Measurements from ENCODE around the gene DOC2B. TPM values are rescaled to one million over a fixed set of nuclear protein-coding genes. Genes with fewer than 3 reads are reported as not detected.
"Not testable (repeated sequence)": the region's sequence is repeated elsewhere in the genome, so short reads cannot be mapped to it uniquely, and the experiment has no call there.

Gene DOC2B
- polyA plus RNA-seq, 1 experiment: not detected

- Histone ChIP-seq H3K4me3 (ENCODE audit: low read depth, low read length) (no peak overlapping the region), H3K27me3 (ENCODE audit: control insufficient read depth, insufficient read depth, low read length) (0 out of 2 replicates have a peak, but pooled peaks cover 2% of the 10 kb centered on the region), H3K36me3 (ENCODE audit: control insufficient read depth, insufficient read depth, low read length) (no peaks in the 10 kb centered on the region)
- no peak for DNase-seq (ENCODE audit: low read depth)
- TF ChIP-seq CTCF (IDR thresholded peaks at IDR 0.05; ENCODE audit: insufficient read depth, low read depth, low read length): no peak
- ChIA-PET CTCF (interaction anchor here (0.6 to 1.7 kb wide), 4 partner anchors 241 to 558 kb away, joined by 3 to 11 read pairs (median 4); no protein-coding TSS in a partner anchor), POLR2A (no interaction called here)
These were observed 36.3 kb downstream of the DOC2B start for GRCh38 chr17:144936-145670.

- peak; percentile 69 for TF ChIP-seq CTCF (IDR thresholded peaks at IDR 0.05; ENCODE audit: insufficient read depth, low read depth, low read length)
- DNase-seq (ENCODE audit: low read depth): no peak
- no peaks in the 10 kb centered on the region for H3K27me3 ChIP-seq (ENCODE audit: control insufficient read depth, insufficient read depth, low read length)
- CTCF ChIA-PET: interaction anchor here (0.6 to 1.1 kb wide), 2 partner anchors 163 to 249 kb away, joined by 3 read pairs; no protein-coding TSS in a partner anchor
- no peak overlapping the region for H3K4me3 ChIP-seq (ENCODE audit: low read depth, low read length)
- no peaks in the 10 kb centered on the region for H3K36me3 ChIP-seq (ENCODE audit: control insufficient read depth, insufficient read depth, low read length)
- POLR2A ChIA-PET: no interaction called here
These were observed 37.6 kb downstream of the DOC2B start for GRCh38 chr17:143785-144281.

- Histone ChIP-seq H3K4me3 (ENCODE audit: low read depth, low read length) (no peak overlapping the region), H3K36me3 (ENCODE audit: control insufficient read depth, insufficient read depth, low read length) (no peaks in the 10 kb centered on the region), H3K27me3 (ENCODE audit: control insufficient read depth, insufficient read depth, low read length) (no peaks in the 10 kb centered on the region)
- POLR2A ChIA-PET: no interaction called here
- DNase-seq (ENCODE audit: low read depth): no peak
- CTCF ChIA-PET: interaction anchor here (0.6 kb wide), 1 partner anchor 592 kb away, joined by 3 read pairs; no protein-coding TSS in a partner anchor
- no peak for TF ChIP-seq CTCF (IDR thresholded peaks at IDR 0.05; ENCODE audit: insufficient read depth, low read depth, low read length)
These were observed 38.3 kb downstream of the DOC2B start for GRCh38 chr17:142876-143784.

GRCh38 chr17:142102-142661 lies 39.3 kb downstream of the DOC2B start:
- no peak for DNase-seq (ENCODE audit: low read depth)
- ChIA-PET CTCF (interaction anchor here (0.7 to 1.0 kb wide), 3 partner anchors 244 to 663 kb away, joined by 3 to 4 read pairs (median 3); no protein-coding TSS in a partner anchor), POLR2A (no interaction called here)
- Histone ChIP-seq H3K4me3 (ENCODE audit: low read depth, low read length) (no peak overlapping the region), H3K27me3 (ENCODE audit: control insufficient read depth, insufficient read depth, low read length) (no peaks in the 10 kb centered on the region), H3K36me3 (ENCODE audit: control insufficient read depth, insufficient read depth, low read length) (no peaks in the 10 kb centered on the region)
- TF ChIP-seq CTCF (IDR thresholded peaks at IDR 0.05; ENCODE audit: insufficient read depth, low read depth, low read length): no peak

GRCh38 chr17:139401-140205 lies 41.8 kb downstream of the DOC2B start:
- H3K36me3 ChIP-seq (ENCODE audit: control insufficient read depth, insufficient read depth, low read length); POLR2A ChIA-PET; H3K4me3 ChIP-seq (ENCODE audit: low read depth, low read length); CTCF ChIA-PET; DNase-seq (ENCODE audit: low read depth); H3K27me3 ChIP-seq (ENCODE audit: control insufficient read depth, insufficient read depth, low read length): not testable (repeated sequence)

GRCh38 chr17:137166-137807 lies 44.2 kb downstream of the DOC2B start, which contains the start of gene SCGB1C2:
TSS of gene SCGB1C2 (plus strand) at chr17:137569. CDS start at chr17:137591, 22 bp downstream.
- POLR2A ChIA-PET; DNase-seq (ENCODE audit: low read depth): not testable (repeated sequence)
- CTCF ChIA-PET: interaction anchor here (0.6 kb wide), 1 partner anchor 170 kb away, joined by 3 read pairs; no protein-coding TSS in a partner anchor

More at GRCh38 chr17:137166-137807, 44.2 kb downstream of the DOC2B start, which contains the start of gene SCGB1C2:
- not testable (repeated sequence) for H3K27me3 ChIP-seq (ENCODE audit: control insufficient read depth, insufficient read depth, low read length); H3K36me3 ChIP-seq (ENCODE audit: control insufficient read depth, insufficient read depth, low read length); H3K4me3 ChIP-seq (ENCODE audit: low read depth, low read length)
